T1000 (cell line): ENCODE results near the gene PEX16.

ENCODE experiments used
- DNase-seq: peaks from one replicate; lab custom pipeline; 2025; ENCODE audit warnings: mixed read lengths; lab: John Stamatoyannopoulos, UW

The PEX16 gene

DNA sequence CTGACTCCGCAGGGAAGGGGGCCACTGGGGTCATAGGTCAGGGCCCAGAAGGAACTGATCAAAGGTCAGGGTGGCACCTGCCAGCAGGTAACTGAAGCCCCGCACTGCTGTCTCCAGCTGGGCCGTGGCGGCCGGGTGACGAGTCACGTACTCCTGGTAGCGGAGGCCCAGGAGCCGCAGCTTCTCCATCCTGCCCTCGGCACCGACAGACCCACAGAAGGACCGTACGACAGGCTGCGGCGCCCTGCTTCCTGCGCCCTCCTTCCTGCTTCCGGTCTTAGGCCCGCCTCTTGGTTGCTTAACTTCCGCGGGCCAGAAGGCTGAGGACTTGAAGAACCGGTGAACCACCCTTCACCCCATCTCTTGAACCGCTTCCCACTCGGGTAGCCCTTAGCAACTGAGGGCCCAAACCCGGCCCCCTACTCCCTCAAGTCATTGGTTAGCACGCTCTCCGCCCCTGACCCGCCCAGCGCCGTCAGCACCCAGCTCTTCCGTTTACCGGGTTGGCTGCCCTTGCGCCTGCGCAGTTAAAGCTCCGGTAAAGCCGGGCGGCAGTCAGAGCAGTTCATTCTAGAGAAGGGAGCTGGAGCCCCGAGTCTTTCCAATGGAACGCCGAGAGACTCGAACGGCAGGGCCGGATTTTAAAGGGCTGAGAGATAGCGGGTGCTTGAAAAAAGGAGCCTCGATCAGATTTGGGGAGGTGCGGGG lies at the start of gene PEX16:
Gene PEX16, minus strand, starts transcription at position 255 of the 708 bp plus-strand sequence. Its CDS starts 66 bp downstream, at position 189.
- peak; percentile 93 for DNase-seq

DNA sequence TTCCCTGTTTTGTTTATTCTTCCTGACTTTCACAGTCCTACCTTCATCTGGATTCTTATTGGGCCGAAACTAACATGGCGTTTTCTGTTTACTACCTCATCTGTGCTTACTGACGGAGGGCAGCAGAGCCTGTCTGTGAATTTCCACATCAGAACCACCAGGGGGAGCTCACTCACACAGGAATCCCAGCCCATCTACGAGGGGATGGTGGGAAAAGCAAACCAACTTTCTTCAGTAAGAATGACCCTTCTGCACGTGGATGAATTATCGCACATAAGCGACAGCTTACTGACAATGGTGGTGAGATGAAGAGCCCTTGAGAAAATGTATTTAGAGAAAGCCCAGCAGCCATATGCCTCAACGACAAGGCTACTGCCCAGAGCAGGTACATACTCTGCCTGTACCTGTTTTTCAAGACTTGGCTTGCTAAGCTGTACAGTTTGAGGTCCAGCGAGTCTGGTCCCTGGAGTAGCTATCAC lies 47.3 kb upstream of the PEX16 start:
- DNase-seq: peak; percentile 36

- DNase-seq: no peak
Observed at GRCh38 chr11:45961751-45962240, 44.1 kb upstream of the PEX16 start.

- DNase-seq: no peak
Observed at GRCh38 chr11:45960387-45961095, 42.9 kb upstream of the PEX16 start.

DNA sequence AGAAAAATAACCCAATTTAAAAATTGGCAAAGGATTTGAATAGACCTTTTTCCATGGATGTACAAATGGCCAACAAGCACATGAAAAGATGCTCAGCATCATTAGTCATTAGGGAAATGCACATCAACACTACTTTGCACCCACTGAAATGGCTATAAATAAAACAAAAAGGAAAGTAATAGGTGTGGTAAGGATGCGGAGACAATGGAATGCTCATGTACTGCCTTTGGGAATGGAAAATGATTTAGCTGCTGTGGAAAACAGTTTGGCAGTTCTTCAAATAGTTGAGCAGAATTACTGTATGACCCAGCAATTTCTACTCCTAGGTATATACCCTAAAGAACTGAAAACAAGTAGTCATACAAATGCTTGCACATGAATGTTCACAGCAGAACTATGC lies 42.2 kb upstream of the PEX16 start:
- no peak for DNase-seq

DNA sequence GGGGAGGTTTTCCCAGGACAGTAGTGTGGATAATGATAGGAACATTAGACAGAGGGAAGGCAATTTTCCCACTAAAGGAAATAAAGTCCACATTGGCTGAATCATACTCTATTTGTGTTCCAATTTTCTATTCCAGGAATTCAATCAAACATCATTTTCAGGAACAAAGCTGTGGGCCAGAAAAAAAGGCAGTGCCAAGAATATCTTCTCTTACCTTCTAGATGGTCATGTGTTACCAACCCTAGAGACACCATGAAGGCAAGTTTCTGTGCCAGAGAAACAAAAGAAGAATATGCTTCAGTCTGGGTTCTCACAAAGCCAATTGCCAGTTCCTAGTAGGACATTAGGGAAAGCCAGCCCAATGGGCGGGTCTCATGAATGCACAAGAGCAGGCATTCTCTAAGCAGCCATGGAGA lies 32.3 kb upstream of the PEX16 start:
- no peak for DNase-seq

DNA sequence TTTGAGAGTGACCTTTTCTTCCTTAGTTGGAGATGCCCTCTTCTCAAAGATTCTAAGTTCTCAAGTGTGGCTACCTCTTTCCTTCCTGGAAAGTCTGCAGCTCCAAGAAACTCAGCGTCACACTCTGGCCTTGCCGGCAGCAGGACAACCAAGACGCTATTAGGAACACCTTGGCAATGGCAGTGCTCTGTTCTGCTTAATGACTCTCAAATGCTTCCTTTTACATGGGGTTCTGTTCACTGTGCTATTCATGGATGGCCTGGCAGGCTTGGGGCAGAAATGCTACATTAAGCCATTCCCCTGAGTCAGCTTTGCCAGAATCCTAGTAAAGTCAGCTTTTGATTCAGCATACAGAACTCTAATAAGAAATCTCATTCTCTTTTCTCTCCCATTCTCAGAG lies 30.7 kb upstream of the PEX16 start:
- DNase-seq: no peak

DNA sequence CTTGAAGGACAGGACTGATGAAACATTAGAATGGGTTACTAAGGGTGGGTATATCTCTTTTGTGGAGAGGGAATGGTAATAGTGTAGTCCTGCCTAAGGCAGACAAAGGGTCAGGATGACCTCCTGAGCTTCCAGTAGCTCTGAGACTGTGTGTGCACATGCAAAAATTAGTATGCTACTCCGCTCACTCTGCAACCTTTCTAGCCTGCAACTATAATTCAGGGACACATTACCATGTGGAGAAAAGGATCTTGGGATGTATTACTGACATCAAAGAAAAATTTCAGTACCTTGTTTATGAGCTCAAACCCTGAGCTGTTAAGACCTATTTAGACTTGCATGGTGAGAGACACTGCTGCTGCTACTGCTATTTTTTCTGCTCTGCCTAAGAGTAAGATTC lies 30.2 kb upstream of the PEX16 start:
- no peak for DNase-seq

GRCh38 chr11:45945397-45945999 lies 27.8 kb upstream of the PEX16 start:
- DNase-seq: no peak

DNA sequence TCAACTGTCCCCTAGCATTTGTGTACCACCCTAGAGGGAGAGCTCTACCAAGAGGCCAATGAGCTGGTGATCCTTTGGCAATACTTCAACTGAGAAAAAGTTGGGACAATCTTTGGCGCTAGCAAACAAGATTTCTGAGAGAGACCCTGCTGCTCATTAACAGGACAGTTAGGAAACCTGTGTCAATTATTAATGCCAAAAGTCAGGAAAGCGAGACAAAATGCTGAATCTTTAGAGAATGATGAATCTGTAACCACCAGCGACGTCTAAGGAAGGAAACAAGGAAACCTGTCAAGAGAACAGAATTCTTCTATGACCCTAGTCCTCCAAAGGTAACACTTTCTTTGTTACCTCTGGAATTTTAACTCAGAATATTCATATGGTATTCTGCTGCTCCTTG lies 24.7 kb upstream of the PEX16 start:
- no peak for DNase-seq

DNA sequence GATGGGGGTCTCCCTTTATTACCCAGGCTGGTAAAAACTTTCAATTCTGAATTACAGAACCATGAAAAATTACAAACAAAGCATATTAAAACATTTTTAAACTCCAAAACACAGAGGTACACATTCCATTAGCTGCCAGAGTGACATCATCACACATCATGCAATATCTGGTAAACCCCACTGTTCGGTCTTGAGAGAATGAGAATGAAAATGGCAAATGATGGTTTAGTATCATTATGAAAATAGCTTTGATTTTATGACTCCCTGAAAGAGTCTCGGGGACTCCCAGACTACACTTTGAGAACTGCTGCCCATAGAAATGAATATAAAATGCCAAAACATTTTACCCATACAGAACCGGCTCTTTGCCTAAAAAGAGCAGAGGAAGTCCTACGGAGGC lies 23.6 kb upstream of the PEX16 start:
- DNase-seq: no peak

DNA sequence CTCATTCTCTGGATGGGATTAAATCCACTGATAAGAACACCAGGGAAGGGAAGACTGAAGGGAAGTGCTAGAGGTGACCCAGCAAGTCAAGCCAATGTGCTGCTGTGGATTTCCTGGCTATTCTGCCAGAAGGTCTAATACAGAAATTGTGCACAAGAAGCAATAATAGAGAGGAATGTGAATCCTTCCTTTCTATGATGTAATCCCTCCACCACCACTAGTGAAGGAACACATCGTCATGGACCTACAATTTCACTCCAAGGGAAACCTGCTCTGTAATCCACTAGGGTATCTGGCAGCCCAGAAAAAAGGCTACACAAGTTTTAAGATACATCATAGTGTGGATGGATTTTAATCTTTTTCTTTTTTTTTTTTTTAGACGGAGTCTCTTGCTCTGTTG lies 22.2 kb upstream of the PEX16 start:
- DNase-seq: no peak

DNA sequence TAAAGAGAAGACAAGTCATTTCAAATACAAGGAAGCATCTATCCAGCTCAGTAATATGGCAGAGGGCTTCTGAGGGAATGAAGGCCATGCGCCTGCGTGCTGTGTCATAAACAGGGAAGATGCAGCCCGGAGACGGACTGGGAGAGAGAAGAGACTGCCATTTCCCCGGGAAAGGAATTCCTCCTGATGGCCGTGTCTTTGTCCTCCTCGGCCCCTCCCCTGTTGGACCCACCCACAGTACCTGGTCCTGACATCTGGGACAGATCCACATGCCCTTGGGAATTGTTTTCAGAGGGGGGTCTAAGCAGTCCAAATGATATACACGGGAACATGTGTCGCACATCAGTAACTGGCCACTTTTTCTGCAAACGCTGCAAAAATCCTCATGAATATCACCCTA lies 20.2 kb upstream of the PEX16 start:
- DNase-seq: no peak

DNA sequence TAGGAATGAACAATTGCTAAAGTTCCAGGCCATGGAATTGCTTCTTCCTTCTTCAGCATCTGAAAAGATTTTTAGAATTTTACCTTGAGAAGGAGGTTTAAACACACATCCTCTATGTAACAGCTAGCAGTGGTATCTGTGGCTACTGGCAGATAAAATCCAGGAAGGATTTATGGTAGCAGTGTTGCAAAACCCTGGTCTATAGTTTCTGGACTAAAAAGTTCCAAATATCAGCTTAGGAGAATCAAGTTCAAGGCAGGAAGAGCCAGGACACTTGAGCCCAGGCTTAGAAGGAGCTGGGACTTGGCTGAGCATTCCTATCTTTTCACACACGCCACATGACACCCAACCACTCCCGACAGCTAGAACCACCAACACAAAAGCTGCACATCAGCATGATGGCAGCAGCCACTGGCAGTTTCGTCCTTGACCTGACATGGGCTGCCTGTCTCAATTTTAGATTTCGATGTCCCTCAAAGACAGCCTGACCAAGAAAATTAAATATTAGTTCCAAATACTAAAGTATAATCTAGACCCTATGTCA lies 18.9 kb upstream of the PEX16 start:
- DNase-seq: no peak

- DNase-seq: no peak
Observed at GRCh38 chr11:45935349-45936064, 17.8 kb upstream of the PEX16 start.

DNA sequence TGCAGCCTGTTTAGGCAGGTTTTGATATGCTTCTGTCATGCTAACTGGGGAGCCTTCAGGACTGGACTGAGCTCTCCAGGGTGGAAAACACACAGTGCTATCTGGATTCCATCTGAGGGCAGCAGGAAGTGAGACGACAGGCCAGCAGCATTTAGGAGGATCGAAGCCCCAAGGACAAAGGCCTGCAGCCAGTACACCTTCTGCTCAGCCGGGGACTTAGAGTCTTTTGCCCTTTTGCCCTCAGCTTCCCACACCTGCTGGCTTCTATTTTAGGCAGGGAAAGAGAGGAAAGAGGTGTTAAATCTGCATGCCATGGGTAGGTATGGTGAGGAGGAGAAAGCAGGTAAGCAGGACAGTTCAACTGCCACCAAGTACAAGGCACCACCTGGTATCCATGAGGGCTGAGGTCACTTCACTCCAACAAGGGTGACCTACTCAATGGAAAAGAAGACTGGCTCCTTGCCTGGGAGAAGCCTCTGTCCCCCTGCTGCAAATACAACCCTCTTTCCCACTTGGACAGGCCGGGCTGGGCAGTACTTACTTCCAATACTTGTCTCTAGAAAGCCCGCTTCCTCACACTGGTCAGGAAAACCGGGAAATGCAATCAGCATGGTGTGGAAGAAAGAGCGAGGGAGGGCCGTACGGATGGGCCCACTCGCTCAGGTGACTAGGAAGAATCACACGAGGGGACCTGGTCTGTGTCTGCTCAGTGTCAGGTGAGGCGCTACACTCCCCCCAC lies 17.1 kb upstream of the PEX16 start:
- no peak for DNase-seq

- no peak for DNase-seq
Observed at GRCh38 chr11:45933846-45934579, 16.3 kb upstream of the PEX16 start.

- DNase-seq: no peak
Observed at GRCh38 chr11:45933131-45933831, 15.6 kb upstream of the PEX16 start.

- DNase-seq: no peak
Observed at GRCh38 chr11:45932217-45932616, 14.5 kb upstream of the PEX16 start.

GRCh38 chr11:45931739-45932138 lies 14.1 kb upstream of the PEX16 start:
- no peak for DNase-seq
